GM20000 (cell line): ENCODE results near the gene ARFIP1.
A peak's percentile ranks its signal among the peaks of the same experiment; 100 is the strongest.
"Not testable (repeated sequence)": the region's sequence is repeated elsewhere in the genome, so short reads cannot be mapped to it uniquely, and the experiment has no call there.

Experiments
- DNase-seq: peaks from one replicate; pipeline ENCODE4 v3.0.0; 2012; ENCODE audit warnings: low spot score
- CTCF ChIP-seq: IDR thresholded peaks from 2 replicates; pipeline ENCODE4 v1.5.1; 2012; ENCODE audit warnings: mild to moderate bottlenecking, control low read depth; ENCODE audit errors: extremely low read depth, missing control alignments

The ARFIP1 gene

GRCh38 chr4:152747444-152747843, 32.3 kb upstream of the ARFIP1 start:
- DNase-seq: no peak
- TF ChIP-seq CTCF: no peak

GRCh38 chr4:152748619-152749018, 31.1 kb upstream of the ARFIP1 start:
- TF ChIP-seq CTCF: no peak
- DNase-seq: no peak

GRCh38 chr4:152763796-152764195, 16.0 kb upstream of the ARFIP1 start:
- TF ChIP-seq CTCF: no peak
- DNase-seq: no peak

- DNase-seq: not testable (repeated sequence)
These were observed 14.6 kb upstream of the ARFIP1 start for GRCh38 chr4:152765069-152765737.

GRCh38 chr4:152771741-152772533, 7.8 kb upstream of the ARFIP1 start:
- no peak for TF ChIP-seq CTCF
- peak; percentile 38 for DNase-seq

GRCh38 chr4:152773339-152773738, 6.4 kb upstream of the ARFIP1 start:
- no peak for TF ChIP-seq CTCF
- no peak for DNase-seq

GRCh38 chr4:152773953-152774352, 5.8 kb upstream of the ARFIP1 start:
- DNase-seq: no peak
- TF ChIP-seq CTCF: no peak
